ENCODE data around the gene ZNF264.

The ZNF264 gene

GRCh38 chr19:57191141-57192076 is at the start of gene ZNF264 (continued):
- TF ChIP-seq, protein P1, sequence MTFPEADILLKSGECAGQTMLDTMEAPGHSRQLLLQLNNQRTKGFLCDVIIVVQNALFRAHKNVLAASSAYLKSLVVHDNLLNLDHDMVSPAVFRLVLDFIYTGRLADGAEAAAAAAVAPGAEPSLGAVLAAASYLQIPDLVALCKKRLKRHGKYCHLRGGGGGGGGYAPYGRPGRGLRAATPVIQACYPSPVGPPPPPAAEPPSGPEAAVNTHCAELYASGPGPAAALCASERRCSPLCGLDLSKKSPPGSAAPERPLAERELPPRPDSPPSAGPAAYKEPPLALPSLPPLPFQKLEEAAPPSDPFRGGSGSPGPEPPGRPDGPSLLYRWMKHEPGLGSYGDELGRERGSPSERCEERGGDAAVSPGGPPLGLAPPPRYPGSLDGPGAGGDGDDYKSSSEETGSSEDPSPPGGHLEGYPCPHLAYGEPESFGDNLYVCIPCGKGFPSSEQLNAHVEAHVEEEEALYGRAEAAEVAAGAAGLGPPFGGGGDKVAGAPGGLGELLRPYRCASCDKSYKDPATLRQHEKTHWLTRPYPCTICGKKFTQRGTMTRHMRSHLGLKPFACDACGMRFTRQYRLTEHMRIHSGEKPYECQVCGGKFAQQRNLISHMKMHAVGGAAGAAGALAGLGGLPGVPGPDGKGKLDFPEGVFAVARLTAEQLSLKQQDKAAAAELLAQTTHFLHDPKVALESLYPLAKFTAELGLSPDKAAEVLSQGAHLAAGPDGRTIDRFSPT (tag by site-specific recombination; IDR thresholded peaks at IDR 0.05), result no peak
- TF ChIP-seq ZEB2 (tag by site-specific recombination; IDR thresholded peaks at IDR 0.05), result no peak
- TF ChIP-seq ZNF354C (tag by site-specific recombination; IDR thresholded peaks at IDR 0.05; ENCODE audit: borderline replicate concordance, low read depth), result no peak
- no peak for TF ChIP-seq ZNF544 (tag by site-specific recombination; IDR thresholded peaks at IDR 0.05)
- TF ChIP-seq ZNF629 (tag by site-specific recombination; IDR thresholded peaks at IDR 0.05), result 0 out of 2 replicates have a peak, but pooled peaks have one; percentile 24
- no peak for TF ChIP-seq ZNF585B (tag by site-specific recombination; IDR thresholded peaks at IDR 0.05)
- no peak for TF ChIP-seq ZNF19 (tag by site-specific recombination; IDR thresholded peaks at IDR 0.05; ENCODE audit: low read depth)
- TF ChIP-seq INSM2 (tag by site-specific recombination; IDR thresholded peaks at IDR 0.05), result no peak
- TF ChIP-seq ZNF280C (tag by site-specific recombination; IDR thresholded peaks at IDR 0.05), result no peak
- TF ChIP-seq ZNF514 (tag by site-specific recombination; IDR thresholded peaks at IDR 0.05), result no peak
- no peak for TF ChIP-seq ZBTB6 (tag by site-specific recombination; IDR thresholded peaks at IDR 0.05)
- TF ChIP-seq IKZF3 (tag by site-specific recombination; IDR thresholded peaks at IDR 0.05), result no peak
- TF ChIP-seq, protein P2, sequence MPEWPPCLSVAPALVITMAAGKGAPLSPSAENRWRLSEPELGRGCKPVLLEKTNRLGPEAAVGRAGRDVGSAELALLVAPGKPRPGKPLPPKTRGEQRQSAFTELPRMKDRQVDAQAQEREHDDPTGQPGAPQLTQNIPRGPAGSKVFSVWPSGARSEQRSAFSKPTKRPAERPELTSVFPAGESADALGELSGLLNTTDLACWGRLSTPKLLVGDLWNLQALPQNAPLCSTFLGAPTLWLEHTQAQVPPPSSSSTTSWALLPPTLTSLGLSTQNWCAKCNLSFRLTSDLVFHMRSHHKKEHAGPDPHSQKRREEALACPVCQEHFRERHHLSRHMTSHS (tag by site-specific recombination; IDR thresholded peaks at IDR 0.05), result no peak
- no peak for TF ChIP-seq ZNF214 (tag by site-specific recombination; IDR thresholded peaks at IDR 0.05; ENCODE audit: borderline replicate concordance)
- peak; percentile 59 for TF ChIP-seq SP3 (tag by site-specific recombination; IDR thresholded peaks at IDR 0.05)
- no peak for TF ChIP-seq ZNF792 (tag by site-specific recombination; IDR thresholded peaks at IDR 0.05)
- no peak for TF ChIP-seq ZNF529 (tag by site-specific recombination; IDR thresholded peaks at IDR 0.05; ENCODE audit: insufficient replicate concordance)
- TF ChIP-seq REPIN1 (tag by site-specific recombination; IDR thresholded peaks at IDR 0.05; ENCODE audit: low read depth), result no peak
- TF ChIP-seq ZNF510 (tag by site-specific recombination; IDR thresholded peaks at IDR 0.05; ENCODE audit: insufficient replicate concordance), result no peak
- TF ChIP-seq, protein P3, sequence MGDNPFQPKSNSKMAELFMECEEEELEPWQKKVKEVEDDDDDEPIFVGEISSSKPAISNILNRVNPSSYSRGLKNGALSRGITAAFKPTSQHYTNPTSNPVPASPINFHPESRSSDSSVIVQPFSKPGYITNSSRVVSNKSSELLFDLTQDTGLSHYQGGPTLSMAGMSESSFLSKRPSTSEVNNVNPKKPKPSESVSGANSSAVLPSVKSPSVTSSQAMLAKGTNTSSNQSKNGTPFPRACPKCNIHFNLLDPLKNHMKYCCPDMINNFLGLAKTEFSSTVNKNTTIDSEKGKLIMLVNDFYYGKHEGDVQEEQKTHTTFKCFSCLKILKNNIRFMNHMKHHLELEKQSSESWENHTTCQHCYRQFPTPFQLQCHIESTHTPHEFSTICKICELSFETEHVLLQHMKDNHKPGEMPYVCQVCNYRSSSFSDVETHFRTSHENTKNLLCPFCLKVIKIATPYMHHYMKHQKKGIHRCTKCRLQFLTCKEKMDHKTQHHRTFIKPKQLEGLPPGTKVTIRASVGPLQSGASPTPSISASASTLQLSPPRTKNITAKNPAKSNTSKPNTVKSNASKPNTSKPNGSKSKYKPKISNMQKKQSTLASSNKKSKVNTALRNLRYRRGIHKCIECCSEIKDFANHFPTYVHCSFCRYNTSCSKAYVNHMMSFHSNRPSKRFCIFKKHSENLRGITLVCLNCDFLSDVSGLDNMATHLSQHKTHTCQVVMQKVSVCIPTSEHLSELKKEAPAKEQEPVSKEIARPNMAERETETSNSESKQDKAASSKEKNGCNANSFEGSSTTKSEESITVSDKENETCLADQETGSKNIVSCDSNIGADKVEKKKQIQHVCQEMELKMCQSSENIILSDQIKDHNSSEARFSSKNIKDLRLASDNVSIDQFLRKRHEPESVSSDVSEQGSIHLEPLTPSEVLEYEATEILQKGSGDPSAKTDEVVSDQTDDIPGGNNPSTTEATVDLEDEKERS (tag by site-specific recombination; IDR thresholded peaks at IDR 0.05), result no peak
- TF ChIP-seq ZNF426 (tag by site-specific recombination; IDR thresholded peaks at IDR 0.05), result no peak
- TF ChIP-seq ZBTB11 (tag by site-specific recombination; conservative IDR thresholded peaks at IDR 0.05; ENCODE audit: low read depth), result peak; percentile 95
- no peak for TF ChIP-seq ZNF175 (tag by site-specific recombination; IDR thresholded peaks at IDR 0.05)
